ENCODE data around the gene TPX2.

- TF ChIP-seq CTCF (IDR thresholded peaks at IDR 0.05) (no peak), EZH2 (IDR thresholded peaks at IDR 0.05; ENCODE audit: borderline replicate concordance, insufficient read depth, low read depth, low read length, poor library complexity, severe bottlenecking) (no peak)
Measured at GRCh38 chr20:31738729-31739549, at the start of gene TPX2.

All from B cell (primary cell).